CD14-positive monocyte (primary cell): ENCODE data around the gene STKLD1. TPM values are rescaled to one million over a fixed set of nuclear protein-coding genes. Genes with fewer than 3 reads are reported as not detected.

Experiments
- DNase-seq, 3 donors: peaks; one replicate each; pipeline ENCODE4 v3.0.0-alpha.2; 2011 to 2022
- H2AFZ ChIP-seq: 2 replicates; pipeline ENCODE4 v1.6.0; 2012; ENCODE audit warnings: mild to moderate bottlenecking, low read depth, low read length, inconsistent platforms; ENCODE audit not compliant: insufficient read depth, poor library complexity, severe bottlenecking
- H3K27ac ChIP-seq, 2 donors: 1 replicate in 1 of 2; 2 replicates in 1 of 2; pipeline ENCODE4 v1.5.1; 2012 to 2013; ENCODE audit warnings: low read length in 2 of 2, control low read depth in 1 of 2, inconsistent platforms in 1 of 2, low read depth in 1 of 2, mild to moderate bottlenecking in 1 of 2
- H3K27me3 ChIP-seq, 2 donors: one replicate each; pipeline versions ENCODE4 v1.6.0 to v1.6.1; 2011 to 2013; ENCODE audit warnings: low read length in 2 of 2; ENCODE audit not compliant: control insufficient read depth in 2 of 2, insufficient read depth in 2 of 2
- H3K36me3 ChIP-seq, 2 donors: replicated peaks in 1 of 2; 1 replicate in 1 of 2; 2 replicates in 1 of 2; pipeline versions ENCODE4 v1.5.1 to v1.6.1; 2012 to 2013; ENCODE audit warnings: low read length in 2 of 2, control low read depth in 1 of 2, inconsistent platforms in 1 of 2, mild to moderate bottlenecking in 1 of 2; ENCODE audit not compliant: insufficient read depth in 2 of 2, control insufficient read depth in 1 of 2
- H3K4me1 ChIP-seq, 2 donors: 1 replicate in 1 of 2; 2 replicates in 1 of 2; pipeline versions ENCODE4 v1.5.1 to v1.6.1; 2012 to 2013; ENCODE audit warnings: low read length in 2 of 2, control low read depth in 1 of 2, inconsistent platforms in 1 of 2, mild to moderate bottlenecking in 1 of 2, moderate library complexity in 1 of 2; ENCODE audit not compliant: insufficient read depth in 2 of 2, control insufficient read depth in 1 of 2
- H3K4me2 ChIP-seq: replicated peaks from 2 replicates; pipeline ENCODE3; 2012; ENCODE audit warnings: low read length, moderate library complexity, mild to moderate bottlenecking; ENCODE audit not compliant: poor library complexity, severe bottlenecking; ENCODE audit errors: extremely low read depth
- H3K4me3 ChIP-seq, 3 experiments: fragments of 200-600 bp in 1 of 3; sonication (generic) in 1 of 3; replicated peaks in 1 of 3; 1 replicate in 2 of 3; 2 replicates in 1 of 3; pipeline ENCODE4 v1.5.1; 2011 to 2013; ENCODE audit warnings: low read length in 3 of 3, mild to moderate bottlenecking in 3 of 3, control low read depth in 2 of 3, low read depth in 2 of 3, inconsistent platforms in 1 of 3, moderate library complexity in 1 of 3
- H3K79me2 ChIP-seq: 2 replicates; pipeline ENCODE4 v1.6.0; 2012; ENCODE audit warnings: mild to moderate bottlenecking, control low read depth, inconsistent platforms, low read length, moderate library complexity; ENCODE audit not compliant: insufficient read depth
- H3K9ac ChIP-seq: 2 replicates; pipeline ENCODE4 v1.6.0; 2017; ENCODE audit warnings: low read length, mild to moderate bottlenecking; ENCODE audit not compliant: insufficient read depth, poor library complexity, severe bottlenecking
- H3K9me3 ChIP-seq, 2 donors: replicated peaks in 1 of 2; 1 replicate in 1 of 2; 2 replicates in 1 of 2; pipeline versions ENCODE4 v1.5.1 to v1.6.1; 2012 to 2013; ENCODE audit warnings: low read length in 2 of 2, control low read depth in 1 of 2; ENCODE audit not compliant: control insufficient read depth in 1 of 2, insufficient read depth in 1 of 2
- H4K20me1 ChIP-seq: 2 replicates; pipeline ENCODE4 v1.6.0; 2012; ENCODE audit warnings: mild to moderate bottlenecking, low read length, control low read depth, moderate library complexity; ENCODE audit not compliant: insufficient read depth
- H3K27ac Mint-ChIP-seq, 7 donors: one replicate each; pipeline ENCODE4 v1.8.0; 2020; ENCODE audit warnings: mild to moderate bottlenecking in 7 of 7, mixed read lengths in 7 of 7, moderate library complexity in 6 of 7, inconsistent platforms in 2 of 7
- H3K27me3 Mint-ChIP-seq, 3 donors: one replicate each; pipeline ENCODE4 v1.8.0; 2021 to 2022; ENCODE audit warnings: low read depth in 3 of 3, mild to moderate bottlenecking in 3 of 3, mixed read lengths in 3 of 3, moderate library complexity in 3 of 3, inconsistent platforms in 1 of 3
- H3K36me3 Mint-ChIP-seq, 2 donors: one replicate each; pipeline ENCODE4 v1.8.0; 2020; ENCODE audit warnings: mixed read lengths in 2 of 2, inconsistent platforms in 1 of 2, mild to moderate bottlenecking in 1 of 2
- H3K4me1 Mint-ChIP-seq: one replicate; pipeline ENCODE4 v1.8.0; 2020; ENCODE audit warnings: mild to moderate bottlenecking, mixed read lengths
- H3K4me3 Mint-ChIP-seq, 2 donors: one replicate each; pipeline ENCODE4 v1.8.0; 2020; ENCODE audit warnings: mild to moderate bottlenecking in 2 of 2, mixed read lengths in 2 of 2, moderate library complexity in 1 of 2
- H3K9me3 Mint-ChIP-seq, 7 donors: one replicate each; pipeline ENCODE4 v1.8.0; 2020 to 2022; ENCODE audit warnings: mixed read lengths in 7 of 7, mild to moderate bottlenecking in 6 of 7, moderate library complexity in 6 of 7, inconsistent platforms in 2 of 7
- WGBS: methylation state at CpG from one replicate; pipeline ENCODE4 v1.1.5; 2013; ENCODE audit warnings: missing lambda C conversion rate; ENCODE audit not compliant: insufficient coverage; 5-methylcytosine and 5-hydroxymethylcytosine counted together
- intact Hi-C, 2 donors: fragments of 100-400 bp; cut with micrococcal nuclease; formaldehyde crosslinking; loops; one replicate each; pipeline versions ENCODE4 v1.15.0 to v1.15.1; 2023
- polyA plus RNA-seq, 3 donors: library from polyadenylated mRNA; depleted of rRNA in 1 of 3; unstranded in 2 of 3; stranded (reverse) in 1 of 3; fragments of 300-500 nt in 2 of 3; fragments of >200 nt in 1 of 3; fragmentation: Illumina TruSeq in 2 of 3; gene quantifications; 1 replicate in 2 of 3; 2 replicates in 1 of 3; pipeline ENCODE4 v1.2.3, GENCODE V29; 2012 to 2021
- TF ChIP-seq, protein P1 (sequence below): fragments of 200-600 bp; IDR thresholded peaks from one replicate; pipeline ENCODE4 v1.8.0; 2022; ENCODE audit warnings: antibody characterized with exemption, mild to moderate bottlenecking

Gene STKLD1
- polyA plus RNA-seq, 3 donors: 0.27 TPM; not detected in 2

DNA sequence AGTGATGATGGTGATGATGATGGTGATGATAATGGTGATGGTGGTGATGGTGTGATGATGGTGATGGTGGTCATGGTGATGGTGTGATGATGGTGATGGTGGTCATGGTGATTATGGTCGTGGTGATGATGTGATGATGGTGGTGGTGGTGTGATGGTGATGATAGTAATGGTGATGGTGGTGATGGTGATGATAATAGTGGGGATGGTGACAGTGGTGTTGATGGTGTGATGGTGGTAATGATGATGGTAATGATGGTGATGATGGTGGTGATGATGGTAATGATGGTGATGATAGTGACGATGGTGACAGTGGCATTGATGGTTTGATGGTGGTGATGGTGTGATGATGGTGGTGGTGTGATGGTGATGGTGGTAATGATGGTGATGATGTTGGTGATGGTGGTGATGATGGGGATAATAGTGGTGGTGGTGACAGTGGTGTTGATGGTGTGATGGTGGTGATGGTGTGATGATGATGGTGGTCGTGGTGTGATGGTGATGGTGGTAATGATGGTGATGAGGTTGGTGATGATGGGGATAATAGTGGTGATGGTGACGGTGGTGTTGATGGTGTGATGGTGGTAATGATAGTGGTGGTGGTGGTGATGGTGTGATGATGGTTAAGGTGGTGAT is 6.5 kb downstream of the STKLD1 start:
- Histone ChIP-seq H3K9me3 (no peaks in the 10 kb centered on the region), H3K27me3 (no peaks in the 10 kb centered on the region), H3K4me3 (no peak overlapping the region), H3K9ac (no peak overlapping the region), H2AFZ (no peak overlapping the region), H3K79me2 (no peaks in the 10 kb centered on the region), H3K4me1 (peaks cover 0 to 5% of the 10 kb centered on the region in 2 donors), H3K36me3 (no peaks in the 10 kb centered on the region), H3K4me2 (no peak overlapping the region), H3K27ac (no peak overlapping the region), H4K20me1 (no peaks in the 10 kb centered on the region)
- Mint-ChIP-seq H3K36me3 (no peaks in the 10 kb centered on the region), H3K9me3 (no peaks in the 10 kb centered on the region), H3K27me3 (peaks cover 2 to 5% (median 5%) of the 10 kb centered on the region in 3 donors), H3K27ac (no peak overlapping the region), H3K4me3 (no peak overlapping the region), H3K4me1 (peaks cover 11% of the 10 kb centered on the region)
- no peak for DNase-seq
- intact Hi-C loops: no loop called here
- TF ChIP-seq, protein P1, sequence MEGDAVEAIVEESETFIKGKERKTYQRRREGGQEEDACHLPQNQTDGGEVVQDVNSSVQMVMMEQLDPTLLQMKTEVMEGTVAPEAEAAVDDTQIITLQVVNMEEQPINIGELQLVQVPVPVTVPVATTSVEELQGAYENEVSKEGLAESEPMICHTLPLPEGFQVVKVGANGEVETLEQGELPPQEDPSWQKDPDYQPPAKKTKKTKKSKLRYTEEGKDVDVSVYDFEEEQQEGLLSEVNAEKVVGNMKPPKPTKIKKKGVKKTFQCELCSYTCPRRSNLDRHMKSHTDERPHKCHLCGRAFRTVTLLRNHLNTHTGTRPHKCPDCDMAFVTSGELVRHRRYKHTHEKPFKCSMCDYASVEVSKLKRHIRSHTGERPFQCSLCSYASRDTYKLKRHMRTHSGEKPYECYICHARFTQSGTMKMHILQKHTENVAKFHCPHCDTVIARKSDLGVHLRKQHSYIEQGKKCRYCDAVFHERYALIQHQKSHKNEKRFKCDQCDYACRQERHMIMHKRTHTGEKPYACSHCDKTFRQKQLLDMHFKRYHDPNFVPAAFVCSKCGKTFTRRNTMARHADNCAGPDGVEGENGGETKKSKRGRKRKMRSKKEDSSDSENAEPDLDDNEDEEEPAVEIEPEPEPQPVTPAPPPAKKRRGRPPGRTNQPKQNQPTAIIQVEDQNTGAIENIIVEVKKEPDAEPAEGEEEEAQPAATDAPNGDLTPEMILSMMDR: no peak
- 96% methylated on average over 4 of the region's 4 CpGs for WGBS

DNA sequence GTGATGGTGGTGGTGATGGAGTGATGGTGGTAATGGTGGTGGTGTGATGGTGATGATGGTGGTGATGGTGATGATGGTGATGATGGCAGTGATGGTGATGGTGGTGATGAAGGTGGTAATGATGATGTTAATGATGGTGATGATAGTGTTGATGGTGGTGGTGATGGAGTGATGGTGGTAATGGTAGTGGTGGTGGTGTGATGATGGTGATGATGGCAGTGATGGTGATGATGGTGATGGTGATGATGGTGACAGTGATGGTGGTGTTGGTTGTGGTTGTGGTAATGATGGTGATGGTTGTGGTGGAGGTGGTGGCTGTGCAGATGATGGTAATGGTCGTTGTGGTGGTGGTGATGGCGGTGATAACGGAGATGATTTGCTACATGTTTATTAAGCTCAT is 7.3 kb downstream of the STKLD1 start:
- H3K27ac Mint-ChIP-seq: no peak overlapping the region

More for the DNA sequence above, 7.3 kb downstream of the STKLD1 start:
- TF ChIP-seq, protein P1: no peak
- WGBS: 93% methylated on average over 3 of the region's 3 CpGs
- H3K4me3 Mint-ChIP-seq: no peak overlapping the region
- peaks cover 6% of the 10 kb centered on the region for H3K4me1 Mint-ChIP-seq
- Histone ChIP-seq H3K27me3 (no peaks in the 10 kb centered on the region), H3K79me2 (no peaks in the 10 kb centered on the region), H3K9ac (no peak overlapping the region), H3K9me3 (no peaks in the 10 kb centered on the region), H3K27ac (no peak overlapping the region), H3K4me3 (no peak overlapping the region), H4K20me1 (no peaks in the 10 kb centered on the region), H3K4me1 (peaks cover 0 to 4% of the 10 kb centered on the region in 2 donors), H2AFZ (no peak overlapping the region), H3K36me3 (no peaks in the 10 kb centered on the region), H3K4me2 (no peak overlapping the region)
- intact Hi-C loops: no loop called here
- no peaks in the 10 kb centered on the region for H3K9me3 Mint-ChIP-seq
- peaks cover 2 to 4% (median 3%) of the 10 kb centered on the region in 3 donors for H3K27me3 Mint-ChIP-seq
- no peaks in the 10 kb centered on the region for H3K36me3 Mint-ChIP-seq
- DNase-seq: no peak
